Measurements from ENCODE around the gene MBTPS1.

Gene MBTPS1

DNA sequence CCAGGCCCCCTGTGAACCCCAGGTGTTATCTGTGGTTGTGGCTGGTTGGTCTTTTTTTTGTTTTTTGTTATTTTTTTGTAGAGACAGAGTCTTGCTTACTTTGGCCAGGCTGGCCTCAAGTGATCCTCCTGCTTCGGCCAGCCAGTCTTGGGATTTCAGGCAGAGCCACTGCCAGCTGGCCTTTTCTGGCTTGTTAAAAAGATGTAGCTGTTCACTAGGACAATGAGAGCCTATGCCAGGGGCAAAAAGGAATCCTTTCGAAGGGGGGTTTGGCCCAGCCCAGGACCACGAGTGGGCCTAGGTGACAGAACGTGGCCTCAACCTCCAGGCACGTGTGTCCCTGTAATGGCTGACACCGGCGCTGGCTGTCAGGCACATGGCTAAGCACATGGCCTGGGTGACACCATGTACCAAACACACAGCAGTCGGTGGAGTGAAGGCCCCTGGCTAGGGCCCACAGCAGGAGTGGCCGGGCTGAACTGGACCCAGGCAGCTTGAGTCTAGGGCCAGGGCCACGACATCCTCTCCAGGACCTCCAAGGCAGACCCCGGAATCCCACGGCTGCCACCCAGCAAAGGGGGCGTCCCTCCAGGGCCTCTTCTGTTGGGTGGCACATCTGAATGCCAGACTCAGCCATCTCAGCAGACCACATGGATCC, 67.2 kb downstream of the MBTPS1 start:
- DNase-seq = no peak

DNA sequence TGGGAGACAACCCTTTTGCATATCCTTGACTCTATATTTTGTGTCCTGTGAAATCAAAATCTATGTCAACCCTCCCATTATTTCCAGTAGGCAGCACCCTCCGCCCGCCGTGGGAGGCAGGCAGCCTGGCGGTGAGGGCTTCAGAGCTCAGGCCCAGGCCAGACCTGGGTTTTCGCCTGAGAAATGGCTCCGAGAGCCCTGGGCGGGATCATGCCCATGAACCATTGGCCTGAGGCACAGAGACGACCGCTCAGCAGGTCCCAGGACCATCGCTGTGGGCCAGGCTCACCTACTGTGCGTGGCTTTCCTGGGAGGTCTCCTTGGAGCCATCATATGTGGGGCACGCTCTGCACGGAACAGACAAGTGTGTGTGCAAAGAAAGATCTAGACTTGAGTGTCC, 67.9 kb downstream of the MBTPS1 start:
- no peak for DNase-seq

DNA sequence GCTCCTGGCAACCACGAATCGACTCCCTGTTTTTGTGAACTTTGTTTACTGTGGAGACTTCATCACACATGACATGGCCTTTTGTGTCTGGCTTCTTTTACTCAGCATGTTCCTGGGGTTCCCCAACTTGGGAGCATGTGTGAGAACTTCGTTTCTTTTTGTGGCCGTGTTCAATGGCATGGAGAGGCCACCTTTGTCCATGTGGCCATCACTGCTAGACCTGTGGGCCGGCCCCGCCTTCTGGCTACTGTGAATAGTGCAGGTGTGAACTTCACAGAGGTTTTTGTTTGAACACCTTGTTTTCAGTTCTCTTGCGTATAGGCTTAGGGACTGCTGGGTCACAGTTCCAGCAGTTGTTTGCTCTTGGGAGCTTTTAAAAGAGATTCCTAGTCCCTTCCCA, 68.5 kb downstream of the MBTPS1 start:
- no peak for DNase-seq

DNA sequence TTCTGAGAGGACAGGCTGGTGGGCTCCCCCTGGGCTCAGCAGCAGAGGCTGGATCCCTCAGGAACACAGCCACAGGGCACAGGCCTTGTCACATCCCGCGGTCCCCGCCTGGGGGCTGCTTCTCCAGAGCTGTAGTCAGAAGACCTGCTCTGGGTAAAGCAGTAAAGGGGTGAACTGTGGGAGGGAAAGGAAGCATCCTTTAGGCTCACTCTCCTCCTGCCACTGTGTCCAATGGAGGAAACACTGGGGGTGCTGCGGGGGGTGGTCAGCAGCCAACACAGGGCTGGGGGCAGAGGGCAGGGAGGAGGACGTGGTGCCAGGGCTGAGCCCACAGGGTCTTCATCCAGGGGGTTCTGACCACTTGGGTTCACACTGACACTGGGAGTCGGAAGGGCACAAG, 69.1 kb downstream of the MBTPS1 start:
- no peak for DNase-seq

DNA sequence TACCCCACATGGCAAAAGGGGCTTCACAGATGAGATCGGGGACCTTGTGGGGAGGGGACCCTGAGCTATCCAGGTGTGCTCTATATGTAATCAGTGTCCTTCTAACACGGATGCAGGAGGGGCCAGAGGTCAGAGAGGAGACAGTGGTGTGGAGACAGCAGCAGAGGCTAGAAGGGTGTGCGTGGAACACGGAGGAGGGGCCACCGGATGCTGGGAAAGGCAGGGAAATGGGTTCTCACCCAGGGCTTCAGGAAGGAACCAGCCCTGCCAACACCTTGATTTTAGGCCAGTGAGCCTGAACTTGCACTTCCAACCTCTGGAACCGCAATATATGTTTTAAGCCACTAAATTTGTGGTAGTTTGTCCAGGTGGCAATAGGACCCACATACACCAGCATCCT, 69.5 kb downstream of the MBTPS1 start:
- no peak for DNase-seq

DNA sequence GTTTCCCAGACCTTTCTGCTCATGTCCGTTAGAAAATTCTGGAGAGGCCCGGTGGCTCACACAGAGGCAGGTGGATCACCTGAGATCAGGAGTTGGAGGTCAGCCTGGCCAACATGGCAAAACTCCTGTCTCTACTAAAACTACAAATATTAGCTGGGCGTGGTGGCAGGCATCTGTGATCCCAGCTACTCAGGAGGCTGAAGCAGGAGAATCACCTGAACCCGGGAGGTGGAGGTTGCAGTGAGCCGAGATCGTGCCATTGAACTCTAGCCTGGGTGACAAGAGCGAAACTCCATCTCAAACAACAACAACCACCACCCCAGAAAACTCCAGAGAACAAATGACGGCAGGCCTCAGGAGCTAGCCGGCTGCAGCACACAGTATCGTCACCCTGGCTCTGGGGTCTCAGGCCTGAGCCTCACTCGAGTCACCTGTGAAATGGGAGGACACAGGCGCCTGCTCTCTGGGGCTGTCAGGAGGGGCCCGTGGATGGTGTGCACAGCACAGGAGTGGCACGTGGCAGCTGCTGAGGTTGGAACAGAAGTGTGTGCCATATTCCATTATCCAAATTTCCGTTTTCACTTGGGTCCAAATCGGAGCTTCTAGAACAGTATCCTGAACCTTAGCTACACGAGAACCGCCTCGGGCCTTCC, 70.8 kb downstream of the MBTPS1 start:
- DNase-seq = no peak

DNA sequence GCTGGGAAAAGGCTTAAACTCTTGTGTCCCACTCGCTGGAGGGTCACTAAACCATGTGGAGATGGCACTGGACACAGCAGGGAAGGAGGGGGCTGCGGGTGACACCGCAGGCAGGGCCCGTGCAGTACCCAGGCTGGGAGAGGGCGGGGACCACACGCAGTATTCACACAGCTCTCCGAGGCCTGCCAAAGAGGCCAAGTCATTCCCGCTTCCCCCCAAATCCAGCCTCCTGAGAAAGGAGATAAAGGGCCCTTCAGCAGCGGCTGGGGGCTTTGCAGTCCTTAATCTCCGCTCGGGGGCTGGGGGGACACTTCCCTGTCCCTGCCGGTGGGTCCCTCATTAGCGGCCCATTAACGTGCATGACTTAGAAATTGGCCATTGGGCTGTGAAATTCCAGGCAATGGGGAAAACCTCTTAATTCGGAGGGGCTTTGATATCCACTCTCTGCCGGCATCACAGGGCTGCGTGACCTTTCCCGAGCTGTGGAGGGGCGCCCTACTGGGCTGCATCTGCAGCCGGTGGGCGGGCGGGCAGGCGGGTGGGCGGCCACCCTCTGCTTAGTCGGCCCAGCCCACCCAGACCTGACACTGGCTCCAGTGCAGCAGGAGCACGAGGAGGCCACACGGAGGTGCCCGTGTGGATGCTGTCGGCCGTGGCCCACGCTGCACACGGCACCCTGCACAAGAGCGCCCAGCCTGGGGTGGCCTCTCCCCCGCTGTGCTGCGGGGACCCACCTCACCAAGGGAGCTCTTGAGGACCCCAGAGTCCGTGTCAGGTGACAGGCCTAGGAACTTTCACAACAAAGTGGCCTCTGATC, 71.5 kb downstream of the MBTPS1 start:
- DNase-seq = no peak

DNA sequence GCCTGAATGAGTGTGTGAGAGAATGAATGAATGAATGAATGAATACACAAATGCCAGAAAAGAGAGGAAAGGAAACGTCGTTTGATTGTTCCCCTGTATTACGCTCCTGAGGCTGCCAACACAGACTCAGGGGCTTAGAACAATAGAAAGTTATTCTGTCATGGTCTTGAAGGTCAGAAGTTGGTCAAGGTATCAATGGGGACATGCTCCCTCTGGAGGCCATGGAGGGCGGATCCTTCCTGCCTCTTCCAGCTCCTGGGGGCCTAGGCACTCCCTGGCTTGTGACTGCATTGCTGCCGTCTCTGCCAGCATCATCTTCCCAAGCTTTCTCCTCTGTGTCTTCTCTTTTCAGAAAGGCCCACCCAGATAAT, 72.6 kb downstream of the MBTPS1 start:
- DNase-seq = no peak

DNA sequence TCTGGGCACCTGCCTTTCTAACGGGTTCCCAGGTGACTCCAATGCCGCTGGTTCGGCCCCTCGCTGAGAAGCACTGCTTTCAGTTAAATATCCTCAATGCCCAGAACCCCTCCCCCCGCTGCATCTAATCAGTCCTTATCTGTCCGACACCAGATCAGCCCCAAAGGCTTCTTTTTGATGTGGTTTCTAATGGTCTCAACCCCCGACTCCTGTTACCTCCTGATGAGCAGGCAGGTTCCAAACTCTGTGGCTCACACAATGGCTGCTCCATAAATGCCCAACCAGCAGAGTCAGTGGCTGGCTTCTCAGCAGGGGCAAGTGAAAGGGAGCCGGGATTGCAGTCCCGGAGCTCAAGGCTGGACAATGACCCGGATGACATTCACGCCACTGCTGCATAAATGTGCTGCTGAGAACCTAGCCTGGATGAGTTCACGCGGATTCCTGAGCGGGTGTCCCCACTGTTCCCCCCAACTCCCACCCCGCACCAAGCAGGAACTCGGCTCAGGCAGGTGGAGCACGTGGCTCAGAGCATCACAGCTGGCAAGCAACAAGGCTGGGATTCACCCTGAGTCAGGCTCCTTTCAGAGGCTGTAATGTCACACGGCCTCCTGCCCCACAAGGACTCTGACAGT, 73.1 kb downstream of the MBTPS1 start:
- no peak for DNase-seq

DNA sequence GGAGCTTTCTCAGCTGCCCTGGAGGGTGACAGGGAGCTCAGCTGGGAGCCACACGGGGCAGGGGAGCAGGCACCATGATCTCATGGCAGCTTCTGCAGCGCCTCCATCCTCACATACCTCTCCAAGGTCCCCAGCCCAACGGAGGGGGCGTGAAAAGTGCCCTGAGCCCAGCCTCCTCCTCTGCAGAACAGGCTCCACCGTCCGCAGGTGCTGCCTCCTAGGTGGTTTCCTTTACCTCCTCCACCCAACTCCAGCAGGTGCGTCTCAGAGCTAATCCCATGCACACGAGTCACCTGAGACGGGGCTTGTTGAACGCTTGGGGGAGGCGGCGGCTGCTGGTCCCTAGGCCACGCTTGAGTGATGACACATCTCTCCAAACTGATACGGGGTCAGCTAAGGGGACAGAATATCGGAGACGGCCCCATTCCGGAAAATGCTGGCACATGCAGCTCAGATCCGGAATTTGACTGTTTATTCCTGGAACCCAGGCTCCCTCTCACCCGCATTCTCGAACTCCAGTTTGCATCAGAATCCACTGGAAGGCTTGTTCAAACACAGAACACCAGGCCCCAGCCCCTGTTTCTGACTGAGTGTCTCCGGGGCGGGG, 73.8 kb downstream of the MBTPS1 start:
- no peak for DNase-seq

DNA sequence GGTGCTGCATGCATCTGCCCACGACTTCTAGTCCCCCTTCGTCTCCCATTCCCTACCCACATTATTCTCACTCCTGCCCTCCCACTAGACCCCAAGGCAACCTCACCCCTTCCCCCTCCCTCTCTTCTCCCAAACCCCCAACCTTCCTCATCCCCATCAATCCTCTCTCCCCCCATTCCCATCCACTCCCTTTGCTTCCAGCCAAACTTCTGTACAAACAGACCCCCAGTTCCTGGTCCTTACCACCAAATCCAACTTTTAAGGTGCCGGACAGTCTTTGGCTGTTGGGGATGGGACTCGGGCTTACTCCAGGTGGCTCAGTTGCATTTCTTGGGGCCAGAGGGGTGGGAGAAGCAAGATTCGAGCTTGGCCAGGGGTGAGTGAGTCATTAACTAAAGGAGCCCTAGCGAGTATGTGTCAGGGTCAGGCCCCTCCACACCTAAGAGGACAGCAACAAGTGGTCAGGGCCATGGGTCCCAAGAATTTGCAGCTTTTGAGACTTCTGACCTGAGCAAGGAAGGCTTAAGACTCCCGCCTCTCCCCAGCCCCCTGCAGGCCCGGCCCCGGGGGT, 74.3 kb downstream of the MBTPS1 start, which contains the start of gene SLC38A8:
SLC38A8 (minus strand) TSS at position 488 of the 571 bp plus-strand sequence. CDS start 638 bp downstream, outside the sequence.
- DNase-seq = no peak

DNA sequence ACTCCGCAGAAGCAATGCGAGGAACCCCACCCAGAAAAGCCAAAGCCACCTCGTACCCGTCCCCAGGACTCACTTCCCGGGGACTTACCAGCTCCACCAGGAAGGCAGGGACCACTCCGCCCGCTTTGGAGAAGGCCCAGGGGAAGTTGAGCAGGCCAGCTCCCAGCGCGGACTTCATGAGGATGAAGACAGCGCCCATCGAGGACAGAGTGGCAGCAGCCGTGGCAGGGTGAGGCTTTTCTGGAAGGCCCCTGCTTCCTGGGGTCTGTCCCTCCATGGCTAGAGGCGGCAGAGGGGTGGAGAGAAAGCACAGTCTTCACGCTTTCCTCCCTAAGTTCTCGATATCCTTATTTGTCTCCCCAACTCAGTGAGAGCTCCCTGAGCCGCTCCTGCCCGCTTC, 74.9 kb downstream of the MBTPS1 start:
- no peak for DNase-seq

DNA sequence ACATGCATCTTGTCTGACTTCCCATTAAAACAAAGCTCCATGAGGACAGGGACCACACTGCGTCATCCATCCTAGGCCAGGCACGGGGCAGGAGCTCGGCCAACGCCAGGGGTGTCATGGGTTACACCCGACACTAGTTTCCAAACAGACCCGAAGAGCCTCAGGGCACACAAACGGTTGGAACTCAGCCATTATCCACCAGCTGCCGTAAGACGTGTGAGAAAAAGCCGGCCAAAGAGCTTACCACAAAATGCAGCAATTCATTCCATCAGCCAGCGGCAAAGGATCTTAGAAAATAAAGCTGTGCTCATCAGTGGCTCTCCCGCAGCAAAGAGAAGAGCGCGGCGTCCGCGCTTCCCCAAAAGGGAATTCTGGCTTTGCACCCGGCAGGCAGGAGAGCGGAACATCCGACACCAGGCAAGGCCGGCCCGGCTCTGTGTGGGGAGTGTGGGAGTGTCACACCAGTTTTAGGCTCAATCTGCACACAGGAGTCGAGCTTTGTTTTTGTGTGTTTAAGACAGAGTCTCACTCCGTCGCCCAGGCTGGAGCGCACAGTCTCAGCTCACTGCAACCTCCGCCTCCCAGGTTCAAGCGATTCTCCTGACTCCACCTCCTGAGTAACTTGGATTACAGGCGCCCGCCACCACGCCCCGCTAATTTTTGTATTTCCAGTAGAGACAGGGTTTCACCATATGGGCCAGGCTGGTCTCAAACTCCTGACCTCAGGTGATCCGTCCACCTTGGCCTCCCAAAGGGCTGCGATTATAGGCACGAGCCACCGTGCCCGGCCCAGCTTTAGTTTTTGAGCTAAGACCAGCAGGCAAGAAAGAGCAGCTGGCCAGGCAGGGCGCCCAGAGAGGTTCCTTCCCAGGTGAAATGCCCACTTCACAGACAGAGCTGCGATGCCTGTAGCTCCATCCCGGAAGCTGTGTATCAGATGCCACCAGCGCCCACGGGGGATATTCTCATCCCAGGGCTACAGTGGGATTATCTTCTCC, 75.6 kb downstream of the MBTPS1 start:
- DNase-seq = no peak

DNA sequence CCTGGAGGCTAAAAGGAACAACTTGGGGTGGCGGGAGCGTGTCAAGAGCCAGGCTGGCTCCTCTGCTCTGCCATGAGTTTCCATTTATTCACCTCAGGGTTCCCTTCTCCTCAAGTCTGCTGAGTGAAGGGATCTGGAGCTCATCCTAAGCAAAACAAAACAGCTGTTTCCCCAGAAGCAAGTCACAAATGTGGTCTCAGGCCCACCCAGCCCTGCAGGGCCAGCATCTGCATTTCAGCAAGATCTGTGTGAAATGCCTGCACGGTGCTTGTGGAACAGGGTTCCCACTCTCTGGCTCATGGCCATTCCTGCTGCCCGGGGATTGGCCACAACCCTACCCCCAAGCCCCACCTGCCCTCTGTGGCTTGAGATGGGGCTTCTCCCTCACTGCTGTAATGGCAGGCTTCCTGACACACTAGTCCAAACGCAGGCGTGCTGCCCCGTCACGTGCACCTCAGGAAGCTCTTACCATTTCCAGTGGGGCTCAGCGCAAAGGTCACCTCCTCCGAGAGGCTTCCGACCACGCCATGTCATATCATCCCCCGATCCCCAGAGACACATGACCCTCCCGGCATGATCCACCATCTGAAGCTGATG, 76.4 kb downstream of the MBTPS1 start:
- DNase-seq = no peak

DNA sequence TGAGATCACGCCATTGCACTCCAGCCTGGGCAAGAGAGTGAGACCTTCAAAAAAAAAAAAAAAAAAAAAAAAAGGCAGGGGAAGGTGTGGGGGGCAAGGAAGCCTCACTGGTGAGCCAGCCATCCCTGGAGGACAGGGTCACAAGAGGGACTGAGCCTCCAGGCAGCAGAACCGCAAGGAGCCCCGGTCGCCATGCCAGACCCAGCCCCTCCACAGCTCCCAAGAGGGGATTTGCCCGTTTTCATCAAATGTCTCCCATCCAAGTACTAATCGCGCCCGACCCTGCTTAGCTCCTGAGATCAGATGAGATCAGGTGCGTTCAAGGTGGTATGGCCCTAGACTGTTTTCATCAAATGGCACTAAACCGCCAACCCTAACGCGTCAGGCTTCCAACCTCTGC, 77.0 kb downstream of the MBTPS1 start:
- no peak for DNase-seq

DNA sequence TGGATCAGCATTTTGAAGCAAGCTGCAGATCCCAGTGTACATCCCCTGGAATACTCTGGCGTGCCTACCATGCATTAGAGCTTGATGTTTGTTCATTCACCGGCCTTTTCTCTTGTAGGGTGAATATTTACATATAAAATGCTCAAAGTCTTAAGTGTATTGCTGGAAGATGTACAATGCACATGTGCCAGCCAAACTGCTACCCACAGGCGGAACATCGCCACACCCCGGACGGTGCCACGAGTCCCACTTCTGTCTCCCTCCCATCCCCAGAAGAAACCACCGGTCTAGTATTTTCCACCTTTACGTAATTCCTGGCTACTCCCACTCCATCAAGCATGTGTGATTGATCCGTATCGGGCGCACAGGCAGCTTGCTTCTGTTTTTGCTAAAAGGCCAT, 78.3 kb downstream of the MBTPS1 start:
- no peak for DNase-seq

DNA sequence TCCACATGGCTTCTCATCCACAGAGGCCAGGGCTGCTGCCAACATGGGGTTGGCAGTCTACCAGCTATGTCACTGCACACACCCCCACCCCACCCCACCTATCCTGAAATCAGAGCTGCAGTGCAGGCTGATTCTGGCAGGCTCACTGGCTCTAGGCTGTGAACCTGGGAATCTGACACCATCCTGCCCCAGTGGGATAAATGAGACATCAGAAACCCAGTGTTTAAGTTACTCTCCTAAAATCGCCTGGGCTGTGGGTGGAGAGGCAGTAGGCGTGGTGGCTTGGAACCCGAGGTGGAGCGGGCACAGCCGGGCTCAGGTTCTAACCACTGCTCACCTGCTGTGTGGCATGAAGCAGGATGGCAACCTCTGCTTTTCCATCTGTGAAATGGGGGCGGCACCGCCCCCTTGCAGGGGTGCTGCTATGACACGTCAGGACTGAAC, 79.7 kb downstream of the MBTPS1 start:
- no peak for DNase-seq

DNA sequence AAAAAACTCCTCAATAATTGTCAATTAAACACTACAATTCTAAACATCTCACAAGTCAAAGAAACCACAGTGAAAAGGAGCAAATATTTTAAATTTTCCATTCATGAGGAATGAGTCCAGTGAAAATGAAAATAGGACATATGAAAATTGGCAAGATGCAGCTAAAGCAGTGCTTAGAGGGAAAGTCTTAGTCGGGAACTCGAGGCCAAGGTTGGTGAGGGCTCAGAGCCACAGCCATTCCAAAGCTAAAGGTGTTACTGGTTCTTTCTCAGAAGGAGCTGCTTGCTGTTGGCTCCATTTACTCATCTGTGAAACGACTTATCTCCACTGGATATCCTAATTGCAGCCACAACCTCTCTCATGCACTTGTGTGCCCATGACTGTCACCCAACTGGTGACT, 80.6 kb downstream of the MBTPS1 start:
- no peak for DNase-seq

DNA sequence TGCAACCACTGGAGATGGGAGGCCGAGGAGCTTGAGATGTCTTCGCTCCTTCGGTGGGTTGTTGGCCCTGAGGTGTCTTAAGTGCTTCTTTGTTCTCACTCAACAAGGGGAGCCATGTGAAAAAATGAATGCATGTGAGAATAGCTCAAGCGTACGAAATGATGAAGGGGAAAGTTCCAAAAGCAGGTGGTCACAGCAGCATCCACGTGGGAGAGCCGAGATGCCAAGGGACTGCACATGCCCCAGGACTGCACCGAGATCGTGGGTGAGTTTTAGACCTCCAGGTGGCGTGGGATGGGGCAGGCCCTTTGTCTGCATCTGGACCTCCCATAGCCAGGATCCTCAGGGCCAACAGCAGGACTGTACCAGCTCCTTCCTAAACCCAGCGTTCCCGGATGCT, 82.2 kb downstream of the MBTPS1 start:
- no peak for DNase-seq

DNA sequence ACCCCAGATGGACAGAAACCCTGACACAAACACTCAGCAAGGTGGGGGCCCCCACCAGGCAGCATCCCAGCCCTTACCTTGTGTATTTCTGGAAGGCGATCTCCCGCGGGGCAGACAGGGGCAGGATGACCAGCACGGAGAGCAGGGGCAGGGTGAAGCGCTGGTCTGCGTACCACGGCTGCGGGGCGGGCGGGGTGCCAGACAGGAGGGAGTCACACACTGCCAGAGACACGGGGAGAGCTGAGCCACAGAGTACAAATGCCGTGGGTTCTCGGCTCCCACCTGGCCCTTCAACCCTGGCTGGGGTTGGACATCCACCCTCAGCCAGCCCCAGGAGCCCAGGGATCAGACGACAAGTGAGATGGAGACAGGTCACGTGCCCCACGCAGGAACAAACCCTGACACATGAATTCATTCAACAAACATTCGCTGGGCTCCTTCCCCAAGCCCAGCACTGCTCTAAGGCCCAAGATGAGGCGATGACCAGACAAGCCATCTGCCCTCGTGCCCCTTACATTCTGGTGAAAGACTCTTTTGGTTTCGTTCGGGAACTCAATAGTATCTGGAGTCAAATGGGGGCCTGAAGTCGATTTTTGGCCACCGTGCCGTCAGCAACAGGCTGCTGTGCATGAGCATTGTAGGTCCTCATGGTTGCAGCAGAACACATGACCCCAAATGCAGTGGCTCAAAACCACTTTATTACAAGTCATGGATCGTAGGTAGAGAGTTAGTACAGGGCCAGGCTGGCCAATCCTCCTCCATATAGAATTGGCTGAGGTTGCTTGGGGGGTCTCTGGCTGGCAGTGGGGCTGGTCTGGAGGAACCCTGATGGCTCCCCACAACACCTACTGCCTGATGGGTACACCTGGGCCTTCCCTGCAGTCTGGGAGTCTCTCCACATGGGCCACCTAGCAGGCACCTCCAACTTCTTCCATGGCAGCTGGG, 83.2 kb downstream of the MBTPS1 start:
- DNase-seq = no peak

All from bone marrow (tissue), 2 donors.